Left renal cortex interstitium (tissue), 4 donors: ENCODE results near the gene C2orf76. TPM values are rescaled to one million over a fixed set of nuclear protein-coding genes. Genes with fewer than 3 reads are reported as not detected.
"Not testable (repeated sequence)": the region's sequence is repeated elsewhere in the genome, so short reads cannot be mapped to it uniquely, and the experiment has no call there.

ENCODE experiments used
- DNase-seq, 4 donors: peaks; one replicate each; pipeline ENCODE4 v3.0.0-alpha.2; 2013; ENCODE audit warnings: low read depth in 4 of 4, low spot score in 2 of 4, missing footprints in 1 of 4
- polyA plus RNA-seq, 4 donors: library from polyadenylated mRNA; unstranded; fragments of 120-200 nt; gene quantifications; one replicate each; pipeline ENCODE4 v1.2.1, GENCODE V29; 2013; ENCODE audit not compliant: insufficient read length in 4 of 4

Gene C2orf76
- polyA plus RNA-seq, 4 donors, result 18.3 to 26.5 (median 20.6) TPM

GRCh38 chr2:119301413-119301812, 65.2 kb downstream of the C2orf76 start:
- DNase-seq, result no peak

GRCh38 chr2:119295688-119296375, 70.8 kb downstream of the C2orf76 start:
- no peak for DNase-seq

GRCh38 chr2:119294671-119295070, 72.0 kb downstream of the C2orf76 start:
- no peak for DNase-seq

- no peak for DNase-seq
These were observed 72.7 kb downstream of the C2orf76 start for GRCh38 chr2:119293900-119294299.

- no peak for DNase-seq
These were observed 73.4 kb downstream of the C2orf76 start for GRCh38 chr2:119293254-119293653.

- no peak for DNase-seq
These were observed 74.4 kb downstream of the C2orf76 start for GRCh38 chr2:119292226-119292625.

- DNase-seq, result no peak
These were observed 75.0 kb downstream of the C2orf76 start for GRCh38 chr2:119291588-119292167.

GRCh38 chr2:119290859-119291587, 75.6 kb downstream of the C2orf76 start:
- peak in 2 of 4 donors; percentile 35 to 79 for DNase-seq

- no peak for DNase-seq
These were observed 77.0 kb downstream of the C2orf76 start for GRCh38 chr2:119289642-119290041.

GRCh38 chr2:119289093-119289492, 77.5 kb downstream of the C2orf76 start:
- DNase-seq, result no peak

- DNase-seq, result no peak
These were observed 78.1 kb downstream of the C2orf76 start for GRCh38 chr2:119288576-119288975.

- no peak for DNase-seq
These were observed 80.0 kb downstream of the C2orf76 start for GRCh38 chr2:119286661-119287060.

- DNase-seq, result no peak
These were observed 82.7 kb downstream of the C2orf76 start for GRCh38 chr2:119283873-119284331.

GRCh38 chr2:119282996-119283511, 83.6 kb downstream of the C2orf76 start:
- no peak for DNase-seq

- DNase-seq, result no peak
These were observed 84.3 kb downstream of the C2orf76 start for GRCh38 chr2:119282146-119282995.

GRCh38 chr2:119280680-119281079, 86.0 kb downstream of the C2orf76 start:
- no peak for DNase-seq

GRCh38 chr2:119279666-119280065, 87.0 kb downstream of the C2orf76 start:
- no peak for DNase-seq

- DNase-seq, result no peak
These were observed 87.7 kb downstream of the C2orf76 start for GRCh38 chr2:119278946-119279345.

- DNase-seq, result not testable (repeated sequence)
These were observed 88.2 kb downstream of the C2orf76 start for GRCh38 chr2:119278385-119278784.

- no peak for DNase-seq
These were observed 89.8 kb downstream of the C2orf76 start for GRCh38 chr2:119276864-119277263.
